ENCODE results near the gene MAN2C1.
"Not testable (repeated sequence)": the region's sequence is repeated elsewhere in the genome, so short reads cannot be mapped to it uniquely, and the experiment has no call there.

MAN2C1 gene

GRCh38 chr15:75342221-75342620 is 26.2 kb downstream of the MAN2C1 start:
- no peak for DNase-seq

DNA sequence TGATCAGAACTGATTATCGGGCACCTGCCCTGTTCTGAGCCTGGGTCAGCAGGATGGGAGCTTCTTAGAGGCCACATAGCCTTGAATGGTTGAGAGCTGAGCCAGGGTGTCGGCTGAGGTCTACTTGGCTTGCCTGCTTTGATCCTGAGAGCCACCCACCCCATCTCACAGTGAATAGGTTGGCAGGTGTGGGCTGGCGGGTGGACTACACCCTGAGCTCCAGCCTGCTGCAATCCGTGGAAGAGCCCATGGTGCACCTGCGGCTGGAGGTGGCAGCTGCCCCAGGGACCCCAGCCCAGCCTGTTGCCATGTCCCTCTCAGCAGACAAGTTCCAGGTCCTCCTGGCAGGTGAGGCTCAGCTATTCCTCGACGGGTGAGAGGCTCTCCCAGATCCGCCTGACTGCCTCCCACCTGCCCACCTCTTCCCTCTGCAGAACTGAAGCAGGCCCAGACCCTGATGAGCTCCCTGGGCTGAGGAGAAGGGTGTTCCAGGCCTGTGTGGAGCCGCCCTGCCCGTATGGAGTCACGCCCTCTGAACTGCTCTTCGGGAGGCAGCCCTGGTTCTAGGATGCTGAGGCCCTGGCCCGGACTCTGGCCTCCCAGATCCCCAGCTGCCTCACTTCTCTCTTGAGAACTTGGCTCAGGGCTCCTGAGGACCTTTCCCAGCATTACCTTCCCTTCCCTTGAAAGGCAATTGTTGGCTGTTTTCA is 28.7 kb downstream of the MAN2C1 start:
- DNase-seq = no peak

GRCh38 chr15:75338661-75339240 is 29.7 kb downstream of the MAN2C1 start:
- DNase-seq = no peak

DNA sequence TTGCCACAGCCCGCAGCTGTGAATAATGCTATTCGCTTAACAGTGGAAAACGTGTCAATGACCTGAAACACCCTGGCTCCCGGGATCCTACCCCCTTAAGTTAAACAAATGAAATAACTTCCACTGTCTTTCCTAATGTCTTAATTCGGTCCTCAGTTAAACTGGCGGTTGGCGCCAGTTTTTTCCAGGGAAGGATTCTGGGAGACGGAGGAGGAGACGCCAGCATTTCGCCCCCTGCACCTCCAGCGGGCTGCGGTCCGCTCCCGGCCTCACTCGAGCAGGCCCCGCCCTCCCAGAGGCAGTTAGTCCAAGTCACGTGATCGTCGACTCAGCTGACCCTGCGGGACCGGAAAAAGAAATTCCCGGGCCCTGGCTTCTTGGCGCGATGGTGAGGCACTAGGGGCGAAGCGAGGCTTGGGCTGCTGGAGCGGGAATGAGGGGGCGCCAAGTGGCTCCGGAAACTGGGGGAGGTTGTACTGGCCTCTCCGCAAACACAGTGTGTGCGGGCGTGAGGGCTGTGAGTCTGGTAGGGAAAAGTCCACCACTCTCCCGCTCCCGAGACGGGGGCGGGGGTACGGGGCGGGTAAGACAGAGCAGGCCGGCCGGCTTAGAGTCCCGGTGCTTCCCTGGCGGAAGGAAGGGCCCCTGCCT is 32.6 kb downstream of the MAN2C1 start, which contains the start of gene COMMD4:
Gene COMMD4 (plus strand): TSS at position 359 of the 651 bp plus-strand sequence. CDS start 27 bp downstream, at position 386.
- DNase-seq = peak; percentile 65

GRCh38 chr15:75335313-75335704 is 33.1 kb downstream of the MAN2C1 start:
- DNase-seq = peak; percentile 25

- not testable (repeated sequence) for DNase-seq
Measured at GRCh38 chr15:75333654-75334419, 34.6 kb downstream of the MAN2C1 start.

DNA sequence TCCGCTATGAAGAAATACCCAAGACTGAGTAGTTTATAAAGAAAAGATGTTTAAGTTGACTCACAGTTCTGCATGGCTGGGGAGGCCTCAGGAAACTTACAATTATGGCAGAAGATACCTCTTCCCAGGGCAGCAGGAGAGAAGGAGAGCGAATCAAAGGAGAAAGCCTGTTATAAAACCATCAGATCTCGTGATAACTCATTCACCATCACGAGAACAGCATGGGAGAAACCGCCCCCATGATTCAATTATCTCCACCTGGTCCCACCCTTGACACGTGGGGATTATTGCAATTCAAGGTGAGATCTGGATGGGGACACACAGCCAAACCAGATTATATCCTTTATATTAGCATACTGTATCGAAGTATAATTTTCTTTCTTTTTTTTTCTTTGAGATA is 36.3 kb downstream of the MAN2C1 start:
- not testable (repeated sequence) for DNase-seq

- no peak for DNase-seq
Measured at GRCh38 chr15:75329571-75329970, 38.8 kb downstream of the MAN2C1 start.

- DNase-seq = no peak
Measured at GRCh38 chr15:75328493-75329314, 39.7 kb downstream of the MAN2C1 start.

- DNase-seq = no peak
Measured at GRCh38 chr15:75327491-75327890, 40.9 kb downstream of the MAN2C1 start.

DNA sequence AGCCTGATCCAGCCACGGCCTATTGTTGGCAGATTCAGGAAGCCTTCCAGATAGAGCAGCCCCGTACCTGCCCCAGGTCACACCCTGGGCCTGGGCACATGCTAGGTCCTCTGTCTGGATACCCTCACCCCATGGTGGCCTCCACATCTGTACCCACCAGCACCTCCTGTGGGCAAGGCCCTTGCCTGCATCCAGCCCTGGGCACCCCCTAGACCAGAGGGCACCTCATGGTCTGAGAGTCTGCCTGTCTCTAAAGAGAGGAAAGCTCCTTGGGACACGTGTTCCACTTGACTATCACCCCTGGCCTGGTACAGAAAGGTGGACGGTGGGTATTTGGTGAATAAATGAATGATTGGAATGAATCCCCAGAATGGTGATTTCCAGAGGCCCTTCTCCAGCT is 41.4 kb downstream of the MAN2C1 start:
- DNase-seq = no peak

DNA sequence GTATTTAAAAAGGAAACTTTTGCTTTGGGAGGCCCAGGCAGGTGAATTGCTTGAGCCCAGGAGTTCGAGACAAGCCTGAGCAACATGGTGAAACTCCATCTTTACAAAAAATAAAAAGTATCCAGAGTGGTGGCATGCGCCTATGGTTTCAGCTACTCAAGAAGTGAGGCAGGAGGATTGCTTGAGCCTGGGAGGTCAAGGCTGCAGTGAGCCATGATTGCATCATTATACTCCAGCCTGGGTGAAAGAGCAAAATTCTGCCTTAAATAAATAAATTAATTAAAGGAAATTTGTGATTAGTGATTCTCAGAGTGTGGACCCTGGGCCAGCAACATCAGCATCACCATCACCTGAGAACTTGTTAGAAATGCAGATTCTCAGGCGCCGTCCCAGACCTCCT is 42.5 kb downstream of the MAN2C1 start:
- no peak for DNase-seq

DNA sequence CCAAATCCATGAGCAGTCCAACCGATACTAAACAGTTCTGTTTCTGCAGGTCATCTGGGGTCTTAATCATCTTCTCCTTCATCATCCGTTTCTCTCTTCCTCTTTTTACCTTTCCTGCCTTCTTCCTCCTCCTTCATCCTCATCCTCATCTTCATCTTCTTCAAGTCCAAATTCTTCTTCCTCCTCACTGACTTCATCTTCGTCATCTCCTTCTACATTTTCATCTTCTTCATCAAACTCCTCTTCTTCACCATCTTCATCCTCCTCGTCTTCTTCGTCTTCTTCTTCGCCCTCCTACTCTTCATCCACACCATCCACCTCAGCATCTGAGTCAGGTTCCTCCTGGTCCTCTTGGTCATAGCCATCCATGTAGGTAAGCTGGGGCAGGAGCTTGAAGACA is 46.7 kb downstream of the MAN2C1 start:
- DNase-seq = no peak

- not testable (repeated sequence) for DNase-seq
Measured at GRCh38 chr15:75319231-75319897, 49.0 kb downstream of the MAN2C1 start.

DNA sequence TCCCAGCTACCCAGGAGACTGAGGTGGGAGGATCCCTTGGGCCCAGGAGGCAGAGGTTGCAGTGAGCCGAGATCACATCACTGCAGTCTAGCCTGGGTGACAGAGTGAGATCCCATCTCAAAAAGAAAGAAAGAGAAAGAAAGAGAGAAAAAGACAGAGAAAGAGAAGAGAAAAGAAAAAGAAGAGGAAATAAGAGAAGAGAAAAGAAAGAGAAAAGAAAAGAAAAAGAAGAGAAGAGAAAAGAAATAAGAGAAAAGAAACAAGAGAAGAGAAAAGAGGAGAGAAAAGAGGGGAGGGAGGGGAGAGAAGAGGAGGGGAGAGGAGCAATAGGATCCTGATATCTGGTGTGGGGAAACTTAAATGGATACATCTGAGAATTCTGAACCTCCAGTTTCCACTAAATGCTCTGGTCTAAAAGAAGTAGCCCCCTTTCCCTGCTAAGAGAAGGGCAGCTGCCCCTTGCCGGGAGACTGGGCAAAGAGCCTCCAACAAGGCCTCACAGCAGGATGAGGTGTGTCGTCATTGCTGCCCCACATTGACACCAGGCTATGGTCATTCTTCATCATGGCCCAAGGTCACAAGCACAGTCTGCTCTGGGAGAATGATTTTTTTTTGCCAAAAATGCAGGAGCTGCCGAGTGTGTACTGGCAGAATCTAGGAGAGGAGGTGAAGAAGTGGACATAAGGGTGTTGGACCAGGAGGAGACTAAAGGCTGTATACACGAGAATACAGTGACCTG is 53.7 kb downstream of the MAN2C1 start:
- no peak for DNase-seq

GRCh38 chr15:75313116-75313845 is 55.1 kb downstream of the MAN2C1 start:
- no peak for DNase-seq

DNA sequence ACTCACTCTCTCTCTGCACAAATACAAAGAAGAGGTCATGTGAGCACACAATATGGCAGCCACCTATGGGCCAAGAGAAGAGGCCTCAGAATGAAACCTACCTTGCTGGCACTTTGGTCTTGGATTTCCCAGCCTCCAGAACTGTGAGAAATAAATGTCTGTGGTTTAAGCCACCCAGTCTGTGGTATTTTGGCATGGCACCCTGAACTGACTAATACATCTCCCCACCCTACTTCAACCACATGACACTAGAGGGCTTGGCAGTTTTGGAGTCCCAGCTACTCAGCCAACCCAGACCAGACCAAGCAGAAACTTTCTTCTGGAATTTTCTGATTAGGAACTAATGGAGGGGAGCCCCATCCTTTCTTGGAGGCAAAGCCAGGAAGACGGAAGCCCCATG is 55.9 kb downstream of the MAN2C1 start:
- not testable (repeated sequence) for DNase-seq

DNA sequence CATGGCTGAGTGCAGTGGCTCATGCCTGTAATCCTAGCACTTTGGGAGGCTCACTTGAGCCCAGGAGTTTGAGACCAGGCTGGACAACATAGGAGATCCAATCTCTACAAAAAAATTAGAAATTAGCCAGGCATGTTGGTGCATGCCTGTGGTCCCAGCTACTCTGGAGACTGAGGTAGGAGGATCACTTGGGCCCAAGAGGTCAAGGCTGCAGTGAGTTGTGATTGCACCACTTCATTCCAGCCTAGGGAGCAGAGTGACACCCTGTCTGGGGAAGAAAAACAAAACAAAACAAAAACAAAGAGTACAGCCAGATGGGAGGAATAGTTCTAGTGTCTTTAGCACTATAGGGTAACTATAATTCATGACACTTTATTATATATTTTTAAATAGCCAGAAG is 58.7 kb downstream of the MAN2C1 start:
- no peak for DNase-seq

GRCh38 chr15:75307778-75308390 is 60.5 kb downstream of the MAN2C1 start:
- peak; percentile 26 for DNase-seq

DNA sequence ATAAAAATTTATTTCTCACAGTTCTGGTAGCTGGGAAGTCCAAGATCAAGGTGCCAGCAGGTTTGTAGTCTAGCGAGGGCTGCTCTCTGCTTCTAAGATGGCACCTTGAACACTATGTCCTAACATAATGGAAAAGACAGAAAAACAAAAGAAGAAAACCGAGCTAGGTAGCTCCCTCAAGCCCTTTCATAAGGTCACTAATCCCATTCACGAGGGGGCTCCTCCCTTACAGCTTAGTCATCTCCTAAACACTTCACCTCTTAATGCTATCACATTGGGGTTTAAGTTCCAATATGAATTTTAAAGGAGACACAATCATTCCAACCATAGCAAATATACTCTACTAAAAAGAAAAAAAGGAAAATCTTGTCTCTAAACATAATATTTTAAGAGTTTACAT is 62.2 kb downstream of the MAN2C1 start:
- DNase-seq = no peak
